Mucosa of rectum (tissue), 2 donors: ENCODE results near the gene ANKHD1.
"Not testable (repeated sequence)": the region's sequence is repeated elsewhere in the genome, so short reads cannot be mapped to it uniquely, and the experiment has no call there.

Experiments used
- H3K27ac ChIP-seq, 2 donors: one replicate each; pipeline ENCODE4 v1.7.0; 2013; ENCODE audit warnings: inconsistent platforms in 2 of 2, low read depth in 2 of 2, low read length in 2 of 2
- H3K27me3 ChIP-seq, 2 donors: one replicate each; pipeline ENCODE4 v1.7.0; 2013; ENCODE audit warnings: low read length in 2 of 2; ENCODE audit not compliant: control insufficient read depth in 2 of 2, insufficient read depth in 2 of 2
- H3K36me3 ChIP-seq, 2 donors: one replicate each; pipeline ENCODE4 v1.7.0; 2013; ENCODE audit warnings: low read length in 2 of 2; ENCODE audit not compliant: control insufficient read depth in 2 of 2, insufficient read depth in 2 of 2
- H3K4me1 ChIP-seq, 2 donors: one replicate each; pipeline ENCODE4 v1.7.0; 2013; ENCODE audit warnings: low read length in 2 of 2, mild to moderate bottlenecking in 1 of 2; ENCODE audit not compliant: control insufficient read depth in 2 of 2, insufficient read depth in 2 of 2
- H3K4me3 ChIP-seq, 2 donors: one replicate each; pipeline ENCODE4 v1.7.0; 2013; ENCODE audit warnings: low read length in 2 of 2
- H3K9ac ChIP-seq, 2 donors: one replicate each; pipeline ENCODE4 v1.7.0; 2013; ENCODE audit warnings: low read length in 2 of 2, low read depth in 1 of 2, mild to moderate bottlenecking in 1 of 2
- H3K9me3 ChIP-seq, 2 donors: one replicate each; pipeline ENCODE4 v1.7.0; 2013; ENCODE audit warnings: low read length in 2 of 2; ENCODE audit not compliant: control insufficient read depth in 2 of 2
- donor health status: healthy.
- donor health status: Normal muscosa, but diverticular disease.

Gene ANKHD1

GRCh38 chr5:140469259-140469658, 67.6 kb downstream of the ANKHD1 start:
- Histone ChIP-seq H3K9me3 (no peaks in the 10 kb centered on the region), H3K4me3 (no peak overlapping the region), H3K27ac (no peak overlapping the region), H3K27me3 (no peaks in the 10 kb centered on the region), H3K4me1 (no peaks in the 10 kb centered on the region), H3K9ac (no peak overlapping the region), H3K36me3 (peaks cover 21 to 23% of the 10 kb centered on the region in 2 donors)

- Histone ChIP-seq H3K27me3 (no peaks in the 10 kb centered on the region), H3K4me1 (no peaks in the 10 kb centered on the region), H3K36me3 (peaks cover 16 to 28% of the 10 kb centered on the region in 2 donors), H3K9ac (no peak overlapping the region), H3K9me3 (no peaks in the 10 kb centered on the region), H3K27ac (no peak overlapping the region), H3K4me3 (no peak overlapping the region)
Measured at GRCh38 chr5:140480310-140481014, 78.8 kb downstream of the ANKHD1 start.

GRCh38 chr5:140481758-140482157, 80.1 kb downstream of the ANKHD1 start:
- H3K4me3 ChIP-seq, result no peak overlapping the region
- H3K9ac ChIP-seq, result no peak overlapping the region
- H3K4me1 ChIP-seq, result no peaks in the 10 kb centered on the region
- no peaks in the 10 kb centered on the region for H3K27me3 ChIP-seq
- H3K27ac ChIP-seq, result no peak overlapping the region
- peaks cover 26 to 35% of the 10 kb centered on the region in 2 donors for H3K36me3 ChIP-seq
- no peaks in the 10 kb centered on the region for H3K9me3 ChIP-seq

GRCh38 chr5:140483055-140483454, 81.4 kb downstream of the ANKHD1 start:
- peaks cover 33 to 48% of the 10 kb centered on the region in 2 donors for H3K36me3 ChIP-seq
- no peaks in the 10 kb centered on the region for H3K4me1 ChIP-seq
- no peaks in the 10 kb centered on the region for H3K27me3 ChIP-seq
- H3K4me3 ChIP-seq, result no peak overlapping the region
- H3K27ac ChIP-seq, result no peak overlapping the region
- H3K9ac ChIP-seq, result no peak overlapping the region
- H3K9me3 ChIP-seq, result no peaks in the 10 kb centered on the region

- not testable (repeated sequence) for H3K9me3 ChIP-seq, H3K9ac ChIP-seq, H3K27me3 ChIP-seq, H3K27ac ChIP-seq, H3K4me3 ChIP-seq, H3K4me1 ChIP-seq
- H3K36me3 ChIP-seq, result peaks cover 29 to 44% of the 10 kb centered on the region in 2 donors
Measured at GRCh38 chr5:140488141-140488540, 86.5 kb downstream of the ANKHD1 start.

- peaks cover 27 to 40% of the 10 kb centered on the region in 2 donors for H3K36me3 ChIP-seq
- no peak overlapping the region for H3K27ac ChIP-seq
Measured at GRCh38 chr5:140488914-140489313, 87.3 kb downstream of the ANKHD1 start.

GRCh38 chr5:140497897-140498296, 96.3 kb downstream of the ANKHD1 start:
- Histone ChIP-seq H3K9me3 (no peaks in the 10 kb centered on the region), H3K36me3 (peaks cover 18 to 19% of the 10 kb centered on the region in 2 donors), H3K27me3 (no peaks in the 10 kb centered on the region), H3K4me1 (no peaks in the 10 kb centered on the region), H3K27ac (no peak overlapping the region), H3K9ac (no peak overlapping the region), H3K4me3 (no peak overlapping the region)

More at GRCh38 chr5:140488914-140489313, 87.3 kb downstream of the ANKHD1 start:
- H3K27me3 ChIP-seq, result no peaks in the 10 kb centered on the region
- H3K4me3 ChIP-seq, result no peak overlapping the region
- no peak overlapping the region for H3K9ac ChIP-seq
- no peaks in the 10 kb centered on the region for H3K4me1 ChIP-seq
- no peaks in the 10 kb centered on the region for H3K9me3 ChIP-seq

- H3K27ac ChIP-seq, result no peak overlapping the region
- no peaks in the 10 kb centered on the region for H3K27me3 ChIP-seq
- H3K36me3 ChIP-seq, result peaks cover 18 to 19% of the 10 kb centered on the region in 2 donors
Measured at GRCh38 chr5:140498591-140498990, 97.0 kb downstream of the ANKHD1 start.

GRCh38 chr5:140502834-140503233, 101.2 kb downstream of the ANKHD1 start:
- peaks cover 30 to 40% of the 10 kb centered on the region in 2 donors for H3K36me3 ChIP-seq
- H3K4me1 ChIP-seq, result no peaks in the 10 kb centered on the region
- no peaks in the 10 kb centered on the region for H3K27me3 ChIP-seq
- no peak overlapping the region for H3K27ac ChIP-seq
- H3K9ac ChIP-seq, result no peak overlapping the region
- H3K9me3 ChIP-seq, result no peaks in the 10 kb centered on the region
- H3K4me3 ChIP-seq, result no peak overlapping the region

More at GRCh38 chr5:140498591-140498990, 97.0 kb downstream of the ANKHD1 start:
- Histone ChIP-seq H3K9ac (no peak overlapping the region), H3K4me1 (no peaks in the 10 kb centered on the region), H3K4me3 (no peak overlapping the region), H3K9me3 (no peaks in the 10 kb centered on the region)

GRCh38 chr5:140509898-140510297, 108.3 kb downstream of the ANKHD1 start:
- H3K9me3 ChIP-seq, result no peaks in the 10 kb centered on the region
- H3K36me3 ChIP-seq, result peaks cover 70 to 83% of the 10 kb centered on the region in 2 donors
- no peak overlapping the region for H3K9ac ChIP-seq
- H3K4me3 ChIP-seq, result no peak overlapping the region
- no peaks in the 10 kb centered on the region for H3K27me3 ChIP-seq
- H3K27ac ChIP-seq, result no peak overlapping the region
- H3K4me1 ChIP-seq, result no peaks in the 10 kb centered on the region
